Parathyroid adenoma (tissue), 2 donors: ENCODE data around the gene FZR1.

Experiments
- H2AFZ ChIP-seq: fragments of 300-600 bp; sonication (generic); one replicate; pipeline ENCODE4 v1.7.0; 2017; ENCODE audit warnings: antibody characterized with exemption, mild to moderate bottlenecking
- H3K27ac ChIP-seq: fragments of 300-600 bp; sonication (generic); one replicate; pipeline ENCODE4 v1.7.0; 2017
- H3K27me3 ChIP-seq: fragments of 300-600 bp; sonication (generic); one replicate; pipeline ENCODE4 v1.7.0; 2017; ENCODE audit warnings: low read length; ENCODE audit not compliant: control insufficient read depth, insufficient read depth
- H3K36me3 ChIP-seq: fragments of 300-600 bp; sonication (generic); one replicate; pipeline ENCODE4 v1.7.0; 2017; ENCODE audit warnings: low read length; ENCODE audit not compliant: control insufficient read depth, insufficient read depth
- H3K4me1 ChIP-seq: fragments of 300-600 bp; sonication (generic); one replicate; pipeline ENCODE4 v1.7.0; 2017; ENCODE audit warnings: control low read depth
- H3K4me2 ChIP-seq: fragments of 300-600 bp; sonication (generic); one replicate; pipeline ENCODE4 v1.7.0; 2017; ENCODE audit warnings: low read length
- H3K4me3 ChIP-seq: fragments of 300-600 bp; sonication (generic); one replicate; pipeline ENCODE4 v1.7.0; 2017; ENCODE audit warnings: low read depth, low read length
- H3K79me2 ChIP-seq: fragments of 300-600 bp; sonication (generic); one replicate; pipeline ENCODE4 v1.7.0; 2017; ENCODE audit warnings: control low read depth
- H3K9ac ChIP-seq: fragments of 300-600 bp; sonication (generic); one replicate; pipeline ENCODE4 v1.7.0; 2017; ENCODE audit warnings: mild to moderate bottlenecking
- H3K9me3 ChIP-seq: fragments of 300-600 bp; sonication (generic); one replicate; pipeline ENCODE4 v1.7.0; 2017; ENCODE audit warnings: low read length; ENCODE audit not compliant: control insufficient read depth
- CTCF ChIP-seq: fragments of 300-600 bp; sonication (generic); IDR thresholded peaks from one replicate; pipeline ENCODE4 v1.7.0; 2017; ENCODE audit warnings: antibody characterized with exemption, mild to moderate bottlenecking
- donor health status: primary hyperparathyroidism.

FZR1 gene

GRCh38 chr19:3464587-3465235, 41.4 kb upstream of the FZR1 start:
- no peaks in the 10 kb centered on the region for H3K27me3 ChIP-seq
- H3K36me3 ChIP-seq = no peaks in the 10 kb centered on the region
- no peaks in the 10 kb centered on the region for H3K79me2 ChIP-seq
- peaks cover under 1% of the 10 kb centered on the region for H3K4me1 ChIP-seq
- H2AFZ ChIP-seq = no peak overlapping the region
- no peak overlapping the region for H3K4me3 ChIP-seq
- H3K9ac ChIP-seq = no peak overlapping the region
- no peaks in the 10 kb centered on the region for H3K9me3 ChIP-seq
- no peak overlapping the region for H3K27ac ChIP-seq
- TF ChIP-seq CTCF = no peak
- no peak overlapping the region for H3K4me2 ChIP-seq

- Histone ChIP-seq H3K27ac (no peak overlapping the region), H3K9me3 (no peaks in the 10 kb centered on the region), H3K36me3 (no peaks in the 10 kb centered on the region), H3K79me2 (no peaks in the 10 kb centered on the region), H3K4me1 (no peaks in the 10 kb centered on the region), H3K4me2 (no peak overlapping the region), H3K27me3 (no peaks in the 10 kb centered on the region), H3K9ac (no peak overlapping the region), H2AFZ (no peak overlapping the region), H3K4me3 (no peak overlapping the region)
- no peak for TF ChIP-seq CTCF
Measured at GRCh38 chr19:3465552-3465951, 40.6 kb upstream of the FZR1 start.

- H3K9ac ChIP-seq = no peak overlapping the region
- no peak for TF ChIP-seq CTCF
- no peak overlapping the region for H2AFZ ChIP-seq
- H3K4me1 ChIP-seq = no peaks in the 10 kb centered on the region
- no peaks in the 10 kb centered on the region for H3K9me3 ChIP-seq
- H3K4me3 ChIP-seq = no peak overlapping the region
- H3K27me3 ChIP-seq = no peaks in the 10 kb centered on the region
- no peak overlapping the region for H3K27ac ChIP-seq
- no peaks in the 10 kb centered on the region for H3K36me3 ChIP-seq
- no peaks in the 10 kb centered on the region for H3K79me2 ChIP-seq
- H3K4me2 ChIP-seq = no peak overlapping the region
Measured at GRCh38 chr19:3466635-3467034, 39.5 kb upstream of the FZR1 start.

- H3K4me1 ChIP-seq = no peaks in the 10 kb centered on the region
- H3K36me3 ChIP-seq = no peaks in the 10 kb centered on the region
- no peaks in the 10 kb centered on the region for H3K27me3 ChIP-seq
- H3K4me2 ChIP-seq = no peak overlapping the region
- H3K27ac ChIP-seq = no peak overlapping the region
- no peak overlapping the region for H3K9ac ChIP-seq
- no peak for TF ChIP-seq CTCF
- no peaks in the 10 kb centered on the region for H3K9me3 ChIP-seq
- no peaks in the 10 kb centered on the region for H3K79me2 ChIP-seq
- H2AFZ ChIP-seq = no peak overlapping the region
- H3K4me3 ChIP-seq = no peak overlapping the region
Measured at GRCh38 chr19:3467437-3468198, 38.5 kb upstream of the FZR1 start.
